Subcutaneous adipose tissue (tissue), 4 donors: ENCODE data around the gene RERE. TPM values are rescaled to one million over a fixed set of nuclear protein-coding genes. Genes with fewer than 3 reads are reported as not detected.

Experiments
- CTCF ChIP-seq: fragments of 450-650 bp; IDR thresholded peaks from one replicate; pipeline ENCODE4 v1.5.1; 2016; ENCODE audit warnings: low read depth, mild to moderate bottlenecking, control low read depth, antibody characterized with exemption, moderate library complexity
- total RNA-seq, 4 donors: library from RNA; depleted of rRNA; stranded (reverse); fragments of >200 nt; gene quantifications; one replicate each; pipeline ENCODE4 v1.1.0, GENCODE V29; 2016

The RERE gene
- 10 to 100 TPM; 67.0 to 91.4 (median 83.1) TPM for total RNA-seq

GRCh38 chr1:8817412-8818324 lies at the start of gene RERE:
Gene RERE (minus strand): TSS chr1:8817640.
- no peak for TF ChIP-seq CTCF

DNA sequence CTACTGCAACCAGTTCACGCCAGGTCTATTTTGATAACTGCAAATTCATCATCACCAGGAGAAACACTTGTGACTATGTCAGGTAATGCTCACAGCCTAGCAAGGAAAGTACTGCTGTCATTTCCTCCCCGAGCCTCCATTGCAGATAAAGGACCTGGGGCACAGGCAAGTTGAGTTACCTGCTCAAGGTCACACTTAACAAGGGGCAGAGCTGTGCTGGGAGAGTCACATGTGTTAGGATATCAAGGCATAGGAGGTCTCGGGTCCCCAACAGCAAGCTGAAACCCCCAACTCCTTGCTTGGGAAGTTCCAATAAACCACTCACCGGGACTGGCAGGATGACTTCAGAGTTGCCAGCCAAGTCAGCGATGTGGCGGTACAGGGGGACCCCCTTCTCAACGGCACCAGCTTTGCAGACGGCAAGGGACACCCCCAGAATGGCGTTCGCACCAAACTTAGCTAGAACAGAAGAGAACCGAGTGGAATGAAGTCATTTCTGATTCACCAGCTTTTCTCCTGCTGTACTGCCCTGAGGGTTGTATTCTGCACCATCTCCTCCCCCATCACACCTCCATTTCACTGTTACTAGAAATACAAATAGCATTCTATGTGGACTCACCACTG lies 49.5 kb upstream of the RERE start:
- no peak for TF ChIP-seq CTCF

- no peak for TF ChIP-seq CTCF
Observed at GRCh38 chr1:8866173-8866791, 48.8 kb upstream of the RERE start.

GRCh38 chr1:8864713-8865344 lies 47.4 kb upstream of the RERE start:
- no peak for TF ChIP-seq CTCF

- TF ChIP-seq CTCF = no peak
Observed at GRCh38 chr1:8863794-8864233, 46.4 kb upstream of the RERE start.

DNA sequence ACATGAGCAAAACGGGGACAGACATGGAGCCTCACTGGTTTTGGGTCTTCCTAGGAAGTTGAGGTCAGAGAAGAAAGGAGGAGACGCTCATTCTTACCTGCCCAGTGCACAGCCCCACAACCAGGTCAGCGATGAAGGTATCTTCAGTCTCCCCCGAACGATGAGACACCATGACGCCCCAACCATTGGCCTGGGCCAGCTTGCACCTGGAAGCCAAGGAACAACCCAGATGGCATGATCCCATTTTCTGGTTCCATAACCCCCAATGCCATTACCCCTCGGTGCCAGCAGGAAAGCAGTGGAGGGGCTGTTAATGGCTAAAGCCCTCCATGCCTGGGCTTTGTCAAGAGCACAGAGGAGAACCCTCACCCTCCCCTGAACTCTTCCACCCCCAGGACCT lies 45.7 kb upstream of the RERE start:
- no peak for TF ChIP-seq CTCF
